22Rv1 (cell line): ENCODE measurements around the gene PNPO.

Source experiments
- CTCF ChIP-seq: fragments of 450-650 bp; IDR thresholded peaks from 2 replicates; pipeline ENCODE4 v1.5.1; 2017; ENCODE audit warnings: mild to moderate bottlenecking
- ZFX ChIP-seq: fragments of 450-650 bp; IDR thresholded peaks from 2 replicates; pipeline ENCODE4 v1.6.1; 2017; ENCODE audit warnings: antibody characterized with exemption, borderline replicate concordance

- TF ChIP-seq CTCF (peak; percentile 91), ZFX (no peak)
Measured at GRCh38 chr17:47946929-47947397, 5.6 kb downstream of the PNPO start.
